NCI-H2171 treated with DMSO at 0.1 percent for 48 hours (cell line): ENCODE results near the gene HPRT1.

Experiments
- DNase-seq: peaks from one replicate; lab custom pipeline; 2025; lab: John Stamatoyannopoulos, UW

The HPRT1 gene

GRCh38 chrX:134476284-134476683 lies 16.3 kb downstream of the HPRT1 start:
- no peak for DNase-seq

GRCh38 chrX:134478374-134478773 lies 18.4 kb downstream of the HPRT1 start:
- no peak for DNase-seq

- no peak for DNase-seq
Observed at GRCh38 chrX:134480061-134480460, 20.1 kb downstream of the HPRT1 start.

GRCh38 chrX:134481339-134481738 lies 21.4 kb downstream of the HPRT1 start:
- DNase-seq, result no peak

- DNase-seq, result no peak
Observed at GRCh38 chrX:134482371-134482770, 22.4 kb downstream of the HPRT1 start.

GRCh38 chrX:134484039-134484438 lies 24.1 kb downstream of the HPRT1 start:
- peak; percentile 61 for DNase-seq

- no peak for DNase-seq
Observed at GRCh38 chrX:134501941-134502340, 42.0 kb downstream of the HPRT1 start.

GRCh38 chrX:134502686-134503085 lies 42.7 kb downstream of the HPRT1 start:
- DNase-seq, result no peak

- peak; percentile 13 for DNase-seq
Observed at GRCh38 chrX:134512566-134512965, 52.6 kb downstream of the HPRT1 start.

GRCh38 chrX:134513091-134513490 lies 53.1 kb downstream of the HPRT1 start:
- DNase-seq, result no peak

GRCh38 chrX:134520860-134521390 lies 61.0 kb downstream of the HPRT1 start:
- DNase-seq, result peak; percentile 40

GRCh38 chrX:134524181-134524580 lies 64.2 kb downstream of the HPRT1 start:
- DNase-seq, result no peak

- no peak for DNase-seq
Observed at GRCh38 chrX:134525086-134525792, 65.3 kb downstream of the HPRT1 start.

- no peak for DNase-seq
Observed at GRCh38 chrX:134526399-134526798, 66.4 kb downstream of the HPRT1 start.

- DNase-seq, result no peak
Observed at GRCh38 chrX:134528960-134529359, 69.0 kb downstream of the HPRT1 start.

- no peak for DNase-seq
Observed at GRCh38 chrX:134529481-134529880, 69.5 kb downstream of the HPRT1 start.

- no peak for DNase-seq
Observed at GRCh38 chrX:134530845-134531244, 70.9 kb downstream of the HPRT1 start.

- no peak for DNase-seq
Observed at GRCh38 chrX:134533352-134533751, 73.4 kb downstream of the HPRT1 start.

GRCh38 chrX:134533952-134534351 lies 74.0 kb downstream of the HPRT1 start:
- DNase-seq, result no peak

- DNase-seq, result no peak
Observed at GRCh38 chrX:134537179-134537955, 77.4 kb downstream of the HPRT1 start.

- no peak for DNase-seq
Observed at GRCh38 chrX:134538316-134538715, 78.4 kb downstream of the HPRT1 start.

GRCh38 chrX:134541906-134542305 lies 81.9 kb downstream of the HPRT1 start:
- DNase-seq, result no peak

GRCh38 chrX:134542485-134542884 lies 82.5 kb downstream of the HPRT1 start:
- peak; percentile 92 for DNase-seq
